A549 (cell line): ENCODE results near the gene ZSCAN29. TPM values are rescaled to one million over a fixed set of nuclear protein-coding genes. Genes with fewer than 3 reads are reported as not detected.
A peak's percentile ranks its signal among the peaks of the same experiment; 100 is the strongest.

Experiments
- ATAC-seq, 2 experiments: fragments of 200-7000 bp in 1 of 2; fragments of >200 bp in 1 of 2; cut with Nextera tagmentation in 1 of 2; cut with Tn5 transposase in 1 of 2; 3 replicates each; pipeline versions ENCODE4 v1.8.0 to v1.9.1; 2018 to 2020; ENCODE audit warnings: mild to moderate bottlenecking in 1 of 2, moderate library complexity in 1 of 2
- CTCF ChIA-PET: fragments of 300-600 bp; sonication (Branson Sonifier 250); formaldehyde crosslinking; extraction: SDS; loops from one replicate; lab custom pipeline; 2021; ENCODE audit warnings: antibody characterized with exemption, inconsistent platforms; lab: Yijun Ruan, JAX
- POLR2A ChIA-PET: fragments of 350-600 bp; formaldehyde crosslinking; extraction: SDS; loops from one replicate; lab custom pipeline; 2021; ENCODE audit warnings: antibody characterized with exemption, inconsistent platforms; lab: Yijun Ruan, JAX
- DNase-seq, 2 experiments: peaks; one replicate each; pipeline versions ENCODE4 v3.0.0 to v3.0.0-alpha.2; 2011 to 2016; ENCODE audit warnings: low read depth in 1 of 2, low spot score in 1 of 2
- FAIRE-seq: peaks from 2 replicates; lab custom pipeline; 2011; peaks lifted over from hg19 to GRCh38; lab: Jason Lieb, UNC
- H3K27ac ChIP-seq, 2 experiments: fragments of >200 bp; sonication (Bioruptor Twin); formaldehyde crosslinking; 3 replicates each; pipeline ENCODE4 v1.5.1; 2016 to 2017
- H3K4me1 ChIP-seq: fragments of >200 bp; sonication (Bioruptor Twin); formaldehyde crosslinking; 3 replicates; pipeline ENCODE4 v1.6.1; 2016
- H3K4me2 ChIP-seq: fragments of >200 bp; sonication (Bioruptor Twin); formaldehyde crosslinking; 3 replicates; pipeline ENCODE4 v1.6.1; 2016
- H3K4me3 ChIP-seq: fragments of >200 bp; sonication (Bioruptor Twin); formaldehyde crosslinking; 3 replicates; pipeline ENCODE4 v1.5.1; 2016
- H3K9me3 ChIP-seq: fragments of >200 bp; sonication (Bioruptor Twin); formaldehyde crosslinking; 3 replicates; pipeline ENCODE4 v1.6.1; 2016
- BHLHE40 ChIP-seq: IDR thresholded peaks from 2 replicates; pipeline ENCODE4 v1.6.1; 2012; ENCODE audit warnings: low read depth, low read length, inconsistent platforms
- EHF ChIP-seq: fragments of 250-450 bp; sonication (Bioruptor Pico); IDR thresholded peaks from 2 replicates; pipeline ENCODE4 v1.5.0; 2020; ENCODE audit warnings: mild to moderate bottlenecking
- FOSB ChIP-seq: fragments of 250-450 bp; sonication (Bioruptor Pico); IDR thresholded peaks from 2 replicates; pipeline ENCODE4 v1.5.0; 2020; ENCODE audit warnings: mild to moderate bottlenecking, moderate library complexity
- FOSL2 ChIP-seq, 2 experiments: fragments of 450-650 bp in 1 of 2; fragments of >200 bp in 1 of 2; sonication (Bioruptor Twin) in 1 of 2; formaldehyde crosslinking; IDR thresholded peaks; 2 replicates each; pipeline versions ENCODE4 v1.5.0 to v1.6.1; 2016 to 2020; ENCODE audit warnings: mild to moderate bottlenecking in 1 of 2, moderate library complexity in 1 of 2
- HOXB5 ChIP-seq: fragments of 250-450 bp; sonication (Bioruptor Pico); IDR thresholded peaks from 2 replicates; pipeline ENCODE4 v1.5.0; 2020; ENCODE audit warnings: mild to moderate bottlenecking, moderate library complexity
- JUN ChIP-seq, 2 experiments: fragments of >200 bp; sonication (Bioruptor Twin); formaldehyde crosslinking; IDR thresholded peaks; 2 replicates in 1 of 2; 3 replicates in 1 of 2; pipeline ENCODE4 v1.6.1; 2016 to 2017
- KDM1A ChIP-seq: fragments of 200-600 bp; sonication (generic); IDR thresholded peaks from 2 replicates; pipeline ENCODE4 v1.6.1; 2016; ENCODE audit warnings: low read depth, mild to moderate bottlenecking
- KDM5A ChIP-seq: fragments of 200-600 bp; sonication (generic); IDR thresholded peaks from 2 replicates; pipeline ENCODE4 v1.6.1; 2016; ENCODE audit warnings: antibody characterized with exemption, mild to moderate bottlenecking
- MAFK ChIP-seq: fragments of 450-650 bp; IDR thresholded peaks from 2 replicates; pipeline ENCODE4 v1.6.1; 2014; ENCODE audit not compliant: partially characterized antibody
- MAZ ChIP-seq: fragments of 150-350 bp; IDR thresholded peaks from 2 replicates; pipeline ENCODE4 v1.6.1; 2014; ENCODE audit warnings: antibody characterized with exemption, low read depth, low read length, borderline replicate concordance
- MYC ChIP-seq: IDR thresholded peaks from 2 replicates; pipeline ENCODE4 v1.6.1; 2012; ENCODE audit warnings: mild to moderate bottlenecking, inconsistent platforms, low read length, improper control_type of control experiment, borderline replicate concordance
- NFE2L2 ChIP-seq: fragments of 150-350 bp; conservative IDR thresholded peaks from 2 replicates; pipeline ENCODE4 v1.6.1; 2014; ENCODE audit warnings: low read length
- NPAS2 ChIP-seq: fragments of 250-450 bp; sonication (Bioruptor Pico); IDR thresholded peaks from 2 replicates; pipeline ENCODE4 v1.8.0; 2022; ENCODE audit warnings: mild to moderate bottlenecking, moderate library complexity, borderline replicate concordance
- NR3C1 ChIP-seq: fragments of >200 bp; sonication (Bioruptor Twin); formaldehyde crosslinking; IDR thresholded peaks from 3 replicates; pipeline ENCODE4 v1.6.1; 2017
- RFX5 ChIP-seq: fragments of 450-650 bp; IDR thresholded peaks from 2 replicates; pipeline ENCODE4 v1.7.1; 2014; ENCODE audit warnings: antibody characterized with exemption, mild to moderate bottlenecking, moderate library complexity
- SMC3 ChIP-seq: fragments of >200 bp; sonication (Bioruptor Twin); formaldehyde crosslinking; IDR thresholded peaks from 3 replicates; pipeline ENCODE4 v1.6.1; 2018; ENCODE audit warnings: inconsistent platforms
- SREBF2 ChIP-seq: fragments of 450-650 bp; IDR thresholded peaks from 2 replicates; pipeline ENCODE4 v1.6.1; 2014; ENCODE audit warnings: mild to moderate bottlenecking, moderate library complexity
- ZC3H11A ChIP-seq: fragments of 450-650 bp; IDR thresholded peaks from 2 replicates; pipeline ENCODE4 v1.6.1; 2014; ENCODE audit warnings: antibody characterized with exemption, mild to moderate bottlenecking
- WGBS: methylation state at CpG from one replicate; pipeline ENCODE4 v1.1.6; 2017; ENCODE audit errors: missing lambda C conversion rate; 5-methylcytosine and 5-hydroxymethylcytosine counted together
- polyA plus RNA-seq, 4 experiments: library from polyadenylated mRNA; depleted of rRNA in 3 of 4; stranded (reverse); fragments of >200 nt; fragmentation: RNase III in 1 of 4; extraction: RNeasy Plus Mini Kit Qiagen cat#74134 plus additional on column Dnase treatment in 1 of 4; gene quantifications; 2 replicates in 3 of 4; 3 replicates in 1 of 4; pipeline ENCODE4 v1.2.3, GENCODE V29; 2011 to 2017
- TF ChIP-seq, protein P1 (sequence below): fragments of 200-600 bp; sonication (generic); IDR thresholded peaks from 2 replicates; pipeline ENCODE4 v1.6.1; 2016; ENCODE audit warnings: antibody characterized with exemption, mild to moderate bottlenecking, moderate library complexity
- TF ChIP-seq, protein P2 (sequence below): fragments of 250-450 bp; sonication (Bioruptor Pico); IDR thresholded peaks from 2 replicates; pipeline ENCODE4 v1.5.0; 2021; ENCODE audit warnings: mild to moderate bottlenecking, moderate library complexity, borderline replicate concordance
- TF ChIP-seq, protein P3 (sequence below): IDR thresholded peaks from 2 replicates; pipeline ENCODE4 v1.6.1; 2012; ENCODE audit warnings: low read depth, borderline replicate concordance

ZSCAN29 gene
- polyA plus RNA-seq, 2 of the 4 experiments (the other 2 are of a cell fraction): 10.7 to 14.4 TPM

DNA sequence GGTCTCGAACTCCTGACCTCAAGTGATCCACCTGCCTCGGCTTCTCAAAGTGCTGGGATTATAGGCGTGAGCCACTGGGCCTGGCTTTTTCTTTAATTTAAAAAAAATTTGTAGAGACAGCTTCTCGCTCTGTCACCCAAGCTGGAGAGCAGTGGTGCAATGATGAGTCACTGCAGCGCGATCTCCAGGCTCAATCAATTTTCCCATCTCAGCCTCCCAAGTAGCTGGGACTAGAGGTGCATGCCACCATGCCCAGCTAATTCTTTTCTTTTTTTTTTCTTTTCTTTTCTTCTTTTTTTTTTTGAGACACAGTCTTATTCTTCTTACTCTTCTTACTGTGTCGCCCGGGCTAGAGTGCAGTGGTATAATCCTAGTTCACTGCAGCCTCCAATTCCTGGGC, 19.9 kb upstream of the ZSCAN29 start (continued):
- TF ChIP-seq, protein P1, sequence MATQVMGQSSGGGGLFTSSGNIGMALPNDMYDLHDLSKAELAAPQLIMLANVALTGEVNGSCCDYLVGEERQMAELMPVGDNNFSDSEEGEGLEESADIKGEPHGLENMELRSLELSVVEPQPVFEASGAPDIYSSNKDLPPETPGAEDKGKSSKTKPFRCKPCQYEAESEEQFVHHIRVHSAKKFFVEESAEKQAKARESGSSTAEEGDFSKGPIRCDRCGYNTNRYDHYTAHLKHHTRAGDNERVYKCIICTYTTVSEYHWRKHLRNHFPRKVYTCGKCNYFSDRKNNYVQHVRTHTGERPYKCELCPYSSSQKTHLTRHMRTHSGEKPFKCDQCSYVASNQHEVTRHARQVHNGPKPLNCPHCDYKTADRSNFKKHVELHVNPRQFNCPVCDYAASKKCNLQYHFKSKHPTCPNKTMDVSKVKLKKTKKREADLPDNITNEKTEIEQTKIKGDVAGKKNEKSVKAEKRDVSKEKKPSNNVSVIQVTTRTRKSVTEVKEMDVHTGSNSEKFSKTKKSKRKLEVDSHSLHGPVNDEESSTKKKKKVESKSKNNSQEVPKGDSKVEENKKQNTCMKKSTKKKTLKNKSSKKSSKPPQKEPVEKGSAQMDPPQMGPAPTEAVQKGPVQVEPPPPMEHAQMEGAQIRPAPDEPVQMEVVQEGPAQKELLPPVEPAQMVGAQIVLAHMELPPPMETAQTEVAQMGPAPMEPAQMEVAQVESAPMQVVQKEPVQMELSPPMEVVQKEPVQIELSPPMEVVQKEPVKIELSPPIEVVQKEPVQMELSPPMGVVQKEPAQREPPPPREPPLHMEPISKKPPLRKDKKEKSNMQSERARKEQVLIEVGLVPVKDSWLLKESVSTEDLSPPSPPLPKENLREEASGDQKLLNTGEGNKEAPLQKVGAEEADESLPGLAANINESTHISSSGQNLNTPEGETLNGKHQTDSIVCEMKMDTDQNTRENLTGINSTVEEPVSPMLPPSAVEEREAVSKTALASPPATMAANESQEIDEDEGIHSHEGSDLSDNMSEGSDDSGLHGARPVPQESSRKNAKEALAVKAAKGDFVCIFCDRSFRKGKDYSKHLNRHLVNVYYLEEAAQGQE: no peak
- TF ChIP-seq NFE2L2 (no peak), HOXB5 (CRISPR knock-in tag) (no peak), EHF (CRISPR knock-in tag) (no peak), SMC3 (no peak), MYC (no peak), KDM5A (no peak), MAZ (no peak), FOSB (CRISPR knock-in tag) (no peak)

DNA sequence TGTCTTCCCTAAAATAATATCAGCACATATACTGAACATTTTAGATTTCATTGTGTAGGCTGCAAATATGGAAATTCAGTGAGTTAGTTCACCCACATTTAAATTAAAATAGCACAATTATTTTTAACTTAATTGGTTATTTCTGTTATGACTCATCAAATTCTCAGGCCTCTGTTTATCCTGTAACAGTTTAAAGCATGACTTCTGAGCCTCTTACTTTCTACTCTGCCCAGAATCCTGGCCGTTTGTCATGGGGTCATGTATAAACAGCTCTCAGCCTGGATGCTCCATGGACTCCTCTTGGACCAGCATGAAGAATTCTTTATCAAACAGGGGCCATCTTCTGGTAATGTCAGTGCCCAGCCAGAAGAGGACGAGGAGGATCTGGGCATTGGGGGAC, 12.2 kb upstream of the ZSCAN29 start:
- TF ChIP-seq FOSL2 (IDR thresholded peaks at IDR 0.05) (no peak), FOSL2 (CRISPR knock-in tag; IDR thresholded peaks at IDR 0.05) (0 out of 2 replicates have a peak, but pooled peaks have one; percentile 8), NR3C1 (no peak), MAFK (peak; percentile 4)
- TF ChIP-seq, all 56 proteins: peak for 2
- Histone ChIP-seq H3K4me2 (no peak overlapping the region), H3K4me1 (no peaks in the 10 kb centered on the region), H3K27ac (no peak overlapping the region), H3K9me3 (no peaks in the 10 kb centered on the region), H3K4me3 (no peak overlapping the region)
- POLR2A ChIA-PET: no interaction called here
- ATAC-seq (no peak), FAIRE-seq (no peak), DNase-seq (no peak)
- WGBS: 77% methylated on average over 2 of the region's 2 CpGs
- CTCF ChIA-PET: interaction anchor here (0.7 kb wide), 1 partner anchor 36 kb away, joined by 3 read pairs; no protein-coding TSS in a partner anchor

DNA sequence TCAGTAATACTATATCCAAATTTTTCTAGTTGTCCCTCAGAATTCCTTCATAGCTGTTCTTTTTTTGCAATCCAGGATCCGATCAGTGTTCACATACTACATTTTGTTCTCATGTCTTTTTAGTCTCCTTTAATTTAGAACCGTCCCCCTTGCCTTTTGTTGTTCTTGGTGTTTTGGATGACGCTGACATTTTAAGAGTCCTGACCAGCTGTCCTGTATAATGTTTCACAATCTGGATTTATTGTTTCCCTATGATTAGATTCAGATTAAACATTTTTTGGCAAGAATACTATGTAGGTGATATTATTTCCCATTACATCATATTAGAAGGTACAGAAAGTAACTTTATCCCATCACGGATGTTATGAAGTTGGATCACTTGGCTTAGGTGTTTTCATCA, 11.5 kb upstream of the ZSCAN29 start:
- ChIA-PET CTCF (no interaction called here), POLR2A (interaction anchor here (0.6 kb wide), 1 partner anchor 289 kb away, joined by 6 read pairs; no protein-coding TSS in a partner anchor)
- 95% methylated on average over 4 of the region's 4 CpGs for WGBS
- no peak for DNase-seq
- Histone ChIP-seq H3K27ac (no peak overlapping the region), H3K4me2 (no peak overlapping the region), H3K4me3 (no peak overlapping the region), H3K4me1 (no peaks in the 10 kb centered on the region), H3K9me3 (no peaks in the 10 kb centered on the region)
- no peak for ATAC-seq
- TF ChIP-seq, protein P2, sequence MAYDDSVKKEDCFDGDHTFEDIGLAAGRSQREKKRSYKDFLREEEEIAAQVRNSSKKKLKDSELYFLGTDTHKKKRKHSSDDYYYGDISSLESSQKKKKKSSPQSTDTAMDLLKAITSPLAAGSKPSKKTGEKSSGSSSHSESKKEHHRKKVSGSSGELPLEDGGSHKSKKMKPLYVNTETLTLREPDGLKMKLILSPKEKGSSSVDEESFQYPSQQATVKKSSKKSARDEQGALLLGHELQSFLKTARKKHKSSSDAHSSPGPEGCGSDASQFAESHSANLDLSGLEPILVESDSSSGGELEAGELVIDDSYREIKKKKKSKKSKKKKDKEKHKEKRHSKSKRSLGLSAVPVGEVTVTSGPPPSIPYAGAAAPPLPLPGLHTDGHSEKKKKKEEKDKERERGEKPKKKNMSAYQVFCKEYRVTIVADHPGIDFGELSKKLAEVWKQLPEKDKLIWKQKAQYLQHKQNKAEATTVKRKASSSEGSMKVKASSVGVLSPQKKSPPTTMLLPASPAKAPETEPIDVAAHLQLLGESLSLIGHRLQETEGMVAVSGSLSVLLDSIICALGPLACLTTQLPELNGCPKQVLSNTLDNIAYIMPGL (CRISPR knock-in tag): no peak
- TF ChIP-seq, protein P3, sequence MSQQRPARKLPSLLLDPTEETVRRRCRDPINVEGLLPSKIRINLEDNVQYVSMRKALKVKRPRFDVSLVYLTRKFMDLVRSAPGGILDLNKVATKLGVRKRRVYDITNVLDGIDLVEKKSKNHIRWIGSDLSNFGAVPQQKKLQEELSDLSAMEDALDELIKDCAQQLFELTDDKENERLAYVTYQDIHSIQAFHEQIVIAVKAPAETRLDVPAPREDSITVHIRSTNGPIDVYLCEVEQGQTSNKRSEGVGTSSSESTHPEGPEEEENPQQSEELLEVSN: no peak
- no peak for TF ChIP-seq SREBF2
- TF ChIP-seq NPAS2: no peak
- no peak for TF ChIP-seq KDM5A
- FAIRE-seq: no peak

DNA sequence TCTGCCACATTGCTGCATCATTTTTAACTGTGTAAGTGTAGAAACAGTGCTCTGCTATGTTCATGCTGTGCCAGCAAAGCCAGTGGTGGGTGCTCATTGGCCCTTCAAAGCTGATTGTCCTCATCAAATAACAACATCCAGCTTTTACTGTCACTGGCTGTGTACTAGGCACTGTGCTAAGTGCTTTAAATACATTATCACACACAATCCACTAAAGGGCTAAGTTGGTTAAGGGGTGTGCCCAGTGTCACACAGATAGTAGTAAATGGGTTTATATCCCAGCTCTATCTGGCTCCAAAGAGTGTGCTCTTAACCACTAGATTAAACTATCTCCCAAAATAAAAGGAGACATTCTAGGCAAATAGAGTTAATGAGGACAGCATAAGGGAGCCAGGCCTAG, 7.8 kb upstream of the ZSCAN29 start:
- ATAC-seq (no peak), FAIRE-seq (no peak), DNase-seq (no peak)
- Histone ChIP-seq H3K4me1 (no peaks in the 10 kb centered on the region), H3K9me3 (no peaks in the 10 kb centered on the region), H3K4me2 (no peak overlapping the region), H3K27ac (no peak overlapping the region), H3K4me3 (no peak overlapping the region)
- POLR2A ChIA-PET: no interaction called here
- CTCF ChIA-PET: no interaction called here
- TF ChIP-seq HOXB5 (CRISPR knock-in tag): no peak
- no peak for TF ChIP-seq BHLHE40
- TF ChIP-seq MAZ: no peak
- TF ChIP-seq ZC3H11A: no peak
- TF ChIP-seq KDM1A: no peak
- TF ChIP-seq, protein P1: no peak
- TF ChIP-seq FOSB (CRISPR knock-in tag): no peak
- TF ChIP-seq JUN (IDR thresholded peaks at IDR 0.05): no peak
- no peak for TF ChIP-seq FOSL2 (IDR thresholded peaks at IDR 0.05)
- no peak for TF ChIP-seq FOSL2 (CRISPR knock-in tag; IDR thresholded peaks at IDR 0.05)
- TF ChIP-seq RFX5: no peak
